ENCODE data around the gene TSHZ2. TPM values are rescaled to one million over a fixed set of nuclear protein-coding genes. Genes with fewer than 3 reads are reported as not detected.
"Not testable (repeated sequence)": the region's sequence is repeated elsewhere in the genome, so short reads cannot be mapped to it uniquely, and the experiment has no call there.

The TSHZ2 gene
- total RNA-seq, 1 donor from 2014 or later, result 9.9 TPM

DNA sequence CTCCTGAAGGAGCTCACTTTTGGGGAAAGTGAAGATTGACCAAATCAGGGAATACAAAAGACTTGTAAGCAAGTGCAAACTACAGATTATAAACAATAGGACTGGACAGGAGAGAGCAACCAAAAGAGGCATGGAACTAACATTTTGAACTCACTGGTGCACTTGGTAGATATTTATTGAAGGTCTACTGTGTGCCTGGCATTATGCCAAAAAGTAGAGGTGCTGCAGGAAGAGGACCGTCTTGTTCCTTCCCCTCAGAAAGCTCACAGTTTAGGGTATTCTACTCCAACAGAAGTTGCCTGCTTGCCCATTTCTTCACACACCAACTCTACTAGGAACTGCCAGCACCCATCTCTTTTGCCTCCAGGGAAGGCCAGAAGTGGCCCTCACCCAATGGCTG is 10.0 kb upstream of the TSHZ2 start:
- Histone ChIP-seq H3K4me3 (ENCODE audit: low read length in 3 of 3) (no peak overlapping the region), H3K27me3 (ENCODE audit: control insufficient read depth in 3 of 3, insufficient read depth in 3 of 3, low read length in 3 of 3) (peaks cover 0 to 3% (median 0%) of the 10 kb centered on the region in 3 donors), H3K9me3 (ENCODE audit: control insufficient read depth in 3 of 3, low read length in 3 of 3) (no peaks in the 10 kb centered on the region), H3K27ac (ENCODE audit: low read depth, low read length) (no peak overlapping the region), H3K36me3 (ENCODE audit: control insufficient read depth in 3 of 3, insufficient read depth in 3 of 3, low read length in 3 of 3) (no peaks in the 10 kb centered on the region), H3K9ac (ENCODE audit: low read depth in 1 of 3, low read length in 3 of 3) (no peak overlapping the region), H3K4me1 (ENCODE audit: control insufficient read depth in 3 of 3, insufficient read depth in 3 of 3, low read length in 3 of 3) (no peaks in the 10 kb centered on the region)

DNA sequence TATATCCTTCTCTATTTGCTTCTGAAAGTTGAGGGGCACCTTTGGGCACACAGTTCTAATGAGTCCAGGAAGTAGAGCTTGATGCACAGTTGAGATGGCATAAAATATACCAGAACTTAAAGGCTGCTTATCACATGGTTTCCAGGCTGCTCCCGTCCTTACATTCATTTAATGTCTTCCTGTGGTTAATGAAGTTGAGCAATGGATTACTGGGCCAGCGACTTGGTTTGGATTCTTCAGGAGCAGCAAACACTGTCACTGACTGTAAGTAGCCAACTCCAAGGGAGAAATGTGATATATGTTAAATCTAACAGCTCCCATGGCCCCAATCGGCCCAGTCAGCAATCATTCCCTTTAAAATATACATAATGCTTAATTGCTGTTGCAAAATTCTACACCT is 9.0 kb upstream of the TSHZ2 start:
- Histone ChIP-seq H3K36me3 (ENCODE audit: control insufficient read depth in 3 of 3, insufficient read depth in 3 of 3, low read length in 3 of 3) (no peaks in the 10 kb centered on the region), H3K4me3 (ENCODE audit: low read length in 3 of 3) (no peak overlapping the region), H3K27me3 (ENCODE audit: control insufficient read depth in 3 of 3, insufficient read depth in 3 of 3, low read length in 3 of 3) (peaks cover 0 to 3% (median 0%) of the 10 kb centered on the region in 3 donors), H3K9me3 (ENCODE audit: control insufficient read depth in 3 of 3, low read length in 3 of 3) (no peaks in the 10 kb centered on the region), H3K9ac (ENCODE audit: low read depth in 1 of 3, low read length in 3 of 3) (no peak overlapping the region), H3K4me1 (ENCODE audit: control insufficient read depth in 3 of 3, insufficient read depth in 3 of 3, low read length in 3 of 3) (no peaks in the 10 kb centered on the region), H3K27ac (ENCODE audit: low read depth, low read length) (no peak overlapping the region)

DNA sequence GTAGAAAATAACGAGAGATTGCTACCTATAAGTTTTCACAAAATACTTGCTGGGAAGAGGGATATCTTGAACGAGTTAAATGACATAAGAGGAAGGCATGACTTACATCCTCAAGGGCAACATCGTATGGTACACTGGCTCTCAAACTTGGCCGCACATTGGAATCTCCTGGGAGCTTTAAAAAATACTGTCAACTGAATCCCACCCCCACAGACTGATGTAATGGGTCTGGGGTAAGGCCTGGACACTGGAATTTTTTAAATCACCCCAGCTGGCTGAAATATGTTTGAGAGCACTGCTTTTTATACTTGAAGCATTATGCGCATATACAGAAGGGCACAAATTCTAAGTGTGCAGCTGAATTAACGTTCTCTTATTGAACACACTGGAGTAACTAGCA is 8.0 kb upstream of the TSHZ2 start:
- Histone ChIP-seq H3K27me3 (ENCODE audit: control insufficient read depth in 3 of 3, insufficient read depth in 3 of 3, low read length in 3 of 3) (peaks cover 0 to 3% (median 0%) of the 10 kb centered on the region in 3 donors), H3K4me3 (ENCODE audit: low read length in 3 of 3) (no peak overlapping the region), H3K9me3 (ENCODE audit: control insufficient read depth in 3 of 3, low read length in 3 of 3) (no peaks in the 10 kb centered on the region), H3K36me3 (ENCODE audit: control insufficient read depth in 3 of 3, insufficient read depth in 3 of 3, low read length in 3 of 3) (no peaks in the 10 kb centered on the region), H3K4me1 (ENCODE audit: control insufficient read depth in 3 of 3, insufficient read depth in 3 of 3, low read length in 3 of 3) (no peaks in the 10 kb centered on the region), H3K9ac (ENCODE audit: low read depth in 1 of 3, low read length in 3 of 3) (no peak overlapping the region), H3K27ac (ENCODE audit: low read depth, low read length) (no peak overlapping the region)

DNA sequence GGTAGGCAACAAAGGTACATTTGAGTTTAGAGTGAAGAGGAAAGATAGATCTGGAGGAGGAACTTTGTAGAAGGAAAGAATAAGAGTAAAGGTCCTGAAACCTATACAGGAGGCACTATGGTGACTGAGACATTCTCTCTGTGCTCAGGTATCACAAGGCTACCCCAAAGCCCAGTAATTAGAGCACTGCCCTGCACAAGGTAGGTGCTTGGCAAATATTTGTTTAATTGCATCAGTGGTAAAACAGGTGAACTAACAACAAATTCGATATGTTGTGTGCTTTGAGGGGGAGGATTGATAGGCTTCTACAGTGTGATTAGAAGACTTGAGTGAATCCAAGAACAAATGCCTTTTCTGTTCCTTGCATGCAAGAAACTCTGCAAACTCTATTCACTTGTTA is 6.8 kb upstream of the TSHZ2 start:
- no peaks in the 10 kb centered on the region for H3K4me1 ChIP-seq (ENCODE audit: control insufficient read depth in 3 of 3, insufficient read depth in 3 of 3, low read length in 3 of 3)
- no peak overlapping the region for H3K9ac ChIP-seq (ENCODE audit: low read depth in 1 of 3, low read length in 3 of 3)
- H3K27ac ChIP-seq (ENCODE audit: low read depth, low read length), result no peak overlapping the region
- H3K9me3 ChIP-seq (ENCODE audit: control insufficient read depth in 3 of 3, low read length in 3 of 3), result no peaks in the 10 kb centered on the region
- H3K4me3 ChIP-seq (ENCODE audit: low read length in 3 of 3), result no peak overlapping the region
- no peaks in the 10 kb centered on the region for H3K36me3 ChIP-seq (ENCODE audit: control insufficient read depth in 3 of 3, insufficient read depth in 3 of 3, low read length in 3 of 3)
- peaks cover 0 to 3% (median 0%) of the 10 kb centered on the region in 3 donors for H3K27me3 ChIP-seq (ENCODE audit: control insufficient read depth in 3 of 3, insufficient read depth in 3 of 3, low read length in 3 of 3)

DNA sequence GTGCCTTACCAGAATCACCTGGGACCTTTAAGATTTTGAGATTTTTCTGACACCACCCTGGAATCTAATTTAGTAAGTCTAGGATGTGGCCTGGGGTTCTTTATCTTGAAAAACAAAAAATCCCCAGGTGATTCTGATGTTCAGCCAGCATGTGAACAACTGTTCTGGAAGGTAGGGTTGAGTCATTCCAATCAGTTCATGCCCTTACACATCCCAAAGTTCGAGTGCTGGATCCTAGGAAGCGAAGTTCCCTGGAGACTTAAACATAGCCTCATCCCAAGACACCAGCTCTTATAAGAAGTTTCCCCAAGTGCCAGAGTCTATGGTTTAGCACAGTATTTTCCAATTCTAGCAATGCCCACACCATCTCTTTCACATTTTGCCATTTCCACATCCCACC is 6.3 kb upstream of the TSHZ2 start:
- no peak overlapping the region for H3K27ac ChIP-seq (ENCODE audit: low read depth, low read length)
- no peaks in the 10 kb centered on the region for H3K36me3 ChIP-seq (ENCODE audit: control insufficient read depth in 3 of 3, insufficient read depth in 3 of 3, low read length in 3 of 3)
- H3K4me1 ChIP-seq (ENCODE audit: control insufficient read depth in 3 of 3, insufficient read depth in 3 of 3, low read length in 3 of 3), result no peaks in the 10 kb centered on the region
- peaks cover 0 to 3% (median 0%) of the 10 kb centered on the region in 3 donors for H3K27me3 ChIP-seq (ENCODE audit: control insufficient read depth in 3 of 3, insufficient read depth in 3 of 3, low read length in 3 of 3)
- H3K9ac ChIP-seq (ENCODE audit: low read depth in 1 of 3, low read length in 3 of 3), result no peak overlapping the region
- no peak overlapping the region for H3K4me3 ChIP-seq (ENCODE audit: low read length in 3 of 3)
- H3K9me3 ChIP-seq (ENCODE audit: control insufficient read depth in 3 of 3, low read length in 3 of 3), result no peaks in the 10 kb centered on the region

DNA sequence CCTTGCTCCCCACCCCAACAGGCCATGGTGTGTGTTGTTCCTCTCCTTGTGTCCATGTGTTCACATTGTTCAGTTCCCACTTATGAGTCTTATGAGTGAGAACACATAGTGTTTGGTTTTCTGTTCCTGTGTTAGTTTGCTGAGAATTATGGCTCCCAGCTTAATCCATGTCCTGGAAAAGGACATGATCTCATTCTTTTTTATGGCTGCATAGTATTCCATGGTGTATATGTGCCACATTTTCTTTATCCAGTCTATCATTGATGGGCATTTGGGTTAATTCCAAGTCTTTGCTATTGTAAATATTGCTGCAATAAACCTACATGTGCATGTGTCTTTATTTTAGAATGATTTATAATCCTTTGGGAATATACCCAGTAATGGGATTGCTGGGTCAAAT is 5.6 kb upstream of the TSHZ2 start:
- H3K4me3 ChIP-seq (ENCODE audit: low read length in 3 of 3); H3K27me3 ChIP-seq (ENCODE audit: control insufficient read depth in 3 of 3, insufficient read depth in 3 of 3, low read length in 3 of 3); H3K4me1 ChIP-seq (ENCODE audit: control insufficient read depth in 3 of 3, insufficient read depth in 3 of 3, low read length in 3 of 3): not testable (repeated sequence)

DNA sequence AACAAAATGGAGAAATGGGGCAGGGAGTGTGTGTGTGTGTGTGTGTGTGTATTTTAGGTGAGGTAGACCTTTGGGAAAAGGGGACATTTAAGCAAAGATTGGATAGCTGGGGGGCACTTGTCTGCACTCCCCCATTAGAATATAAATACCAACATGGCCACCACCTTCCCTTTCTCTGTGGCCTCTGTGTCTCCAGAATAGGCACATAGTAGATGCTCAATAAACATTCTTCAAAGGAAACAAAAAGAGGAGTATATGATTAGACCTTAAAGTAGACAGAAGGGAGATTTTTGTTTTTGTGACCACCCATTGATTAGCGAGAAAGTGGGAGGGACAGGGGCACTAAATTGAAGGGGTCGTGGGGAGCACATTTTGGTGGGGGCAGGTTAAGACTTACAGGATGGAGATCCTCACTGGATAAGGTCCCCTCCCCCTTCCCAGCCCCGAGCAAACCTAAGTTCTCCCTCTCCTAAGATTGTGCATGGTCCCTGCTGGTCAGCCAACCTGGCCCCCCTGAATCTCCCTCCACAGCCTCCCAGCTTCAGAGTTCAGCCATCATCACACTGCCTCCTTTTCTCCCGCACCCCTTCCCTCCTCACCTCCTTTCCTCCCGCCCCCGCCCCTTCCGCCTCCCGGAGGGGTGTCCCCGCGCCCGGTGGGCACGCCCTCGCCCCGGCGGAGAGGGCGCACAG is 514 bp upstream of the TSHZ2 start:
- Histone ChIP-seq H3K36me3 (ENCODE audit: control insufficient read depth in 3 of 3, insufficient read depth in 3 of 3, low read length in 3 of 3) (no peaks in the 10 kb centered on the region), H3K4me3 (ENCODE audit: low read length in 3 of 3) (no peak overlapping the region), H3K9me3 (ENCODE audit: control insufficient read depth in 3 of 3, low read length in 3 of 3) (no peaks in the 10 kb centered on the region), H3K27ac (ENCODE audit: low read depth, low read length) (peak overlapping the region; percentile 64), H3K4me1 (ENCODE audit: control insufficient read depth in 3 of 3, insufficient read depth in 3 of 3, low read length in 3 of 3) (no peaks in the 10 kb centered on the region), H3K9ac (ENCODE audit: low read depth in 1 of 3, low read length in 3 of 3) (no peak overlapping the region), H3K27me3 (ENCODE audit: control insufficient read depth in 3 of 3, insufficient read depth in 3 of 3, low read length in 3 of 3) (peaks cover 0 to 6% (median 5%) of the 10 kb centered on the region in 3 donors)

More for the DNA sequence above, 5.6 kb upstream of the TSHZ2 start:
- not testable (repeated sequence) for H3K9ac ChIP-seq (ENCODE audit: low read depth in 1 of 3, low read length in 3 of 3); H3K9me3 ChIP-seq (ENCODE audit: control insufficient read depth in 3 of 3, low read length in 3 of 3); H3K27ac ChIP-seq (ENCODE audit: low read depth, low read length); H3K36me3 ChIP-seq (ENCODE audit: control insufficient read depth in 3 of 3, insufficient read depth in 3 of 3, low read length in 3 of 3)

DNA sequence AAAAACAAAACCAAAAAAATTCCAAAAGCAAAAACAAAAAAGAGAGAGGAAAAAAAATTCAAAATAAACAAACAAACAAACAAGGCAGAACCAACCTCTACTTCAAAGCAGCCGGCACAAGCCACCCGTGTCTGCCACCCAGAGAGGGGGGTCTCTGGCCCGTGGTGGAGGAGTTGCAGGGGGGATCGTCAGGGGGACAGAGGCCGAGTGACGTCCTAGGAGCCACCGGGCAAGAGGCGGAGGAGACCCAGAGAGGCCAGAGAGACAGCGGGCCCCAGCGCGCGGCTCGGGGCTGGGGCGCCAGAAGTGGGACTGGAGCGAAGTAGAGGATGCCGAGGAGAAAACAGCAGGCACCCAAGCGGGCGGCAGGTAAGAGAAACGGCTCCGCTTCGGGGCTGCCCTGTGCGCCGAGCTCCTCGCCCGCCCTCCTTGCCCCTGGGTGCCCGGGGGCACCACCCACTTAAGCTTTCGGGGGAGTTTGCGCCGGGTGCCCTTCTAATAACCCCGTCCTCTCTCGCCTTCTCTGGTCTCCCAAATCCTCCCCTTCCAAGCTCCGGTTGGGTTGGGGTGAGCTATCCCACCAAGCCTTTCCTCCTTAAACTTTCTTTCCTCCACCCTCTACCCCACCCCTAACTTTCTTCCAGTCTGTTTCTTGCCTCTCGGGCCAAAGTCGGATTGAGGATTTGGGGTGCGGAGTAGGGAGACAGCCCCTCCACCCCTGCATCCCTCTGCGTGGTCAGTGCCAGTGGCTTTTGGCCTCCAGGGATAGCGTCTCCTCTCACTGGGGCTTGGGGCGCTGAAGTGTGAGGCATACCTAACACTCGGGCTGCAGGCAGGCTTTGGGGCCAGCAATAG is 1.0 kb downstream of the TSHZ2 start:
- H3K4me3 ChIP-seq (ENCODE audit: low read length in 3 of 3), result peak overlapping the region; percentile 56 to 79 (median 73)
- no peaks in the 10 kb centered on the region for H3K9me3 ChIP-seq (ENCODE audit: control insufficient read depth in 3 of 3, low read length in 3 of 3)
- no peaks in the 10 kb centered on the region for H3K36me3 ChIP-seq (ENCODE audit: control insufficient read depth in 3 of 3, insufficient read depth in 3 of 3, low read length in 3 of 3)
- H3K27me3 ChIP-seq (ENCODE audit: control insufficient read depth in 3 of 3, insufficient read depth in 3 of 3, low read length in 3 of 3), result peaks cover 0 to 6% (median 5%) of the 10 kb centered on the region in 3 donors
- H3K27ac ChIP-seq (ENCODE audit: low read depth, low read length), result peak overlapping the region; percentile 64
- peak overlapping the region; percentile 71 to 81 (median 75) for H3K9ac ChIP-seq (ENCODE audit: low read depth in 1 of 3, low read length in 3 of 3)
- no peaks in the 10 kb centered on the region for H3K4me1 ChIP-seq (ENCODE audit: control insufficient read depth in 3 of 3, insufficient read depth in 3 of 3, low read length in 3 of 3)

DNA sequence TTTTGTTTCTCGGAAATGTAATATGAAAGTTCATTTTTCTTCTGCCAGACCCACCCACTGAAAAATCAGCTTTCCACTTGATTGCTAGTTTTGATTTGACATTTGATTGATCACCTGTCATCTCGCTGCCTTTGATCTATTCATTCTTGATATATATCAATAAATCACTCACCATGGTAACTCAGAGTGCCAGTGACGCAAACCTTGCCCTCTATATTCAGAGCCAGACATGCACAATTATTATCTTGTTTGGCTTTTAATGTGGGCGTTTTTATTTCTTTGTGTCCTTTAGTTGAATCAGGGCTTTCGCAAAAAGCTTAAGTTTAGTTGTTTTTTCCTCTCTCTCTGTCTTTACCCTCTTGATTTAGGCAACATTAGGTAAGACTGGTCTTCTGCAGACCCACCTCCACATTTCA is 2.0 kb downstream of the TSHZ2 start:
- H3K9me3 ChIP-seq (ENCODE audit: control insufficient read depth in 3 of 3, low read length in 3 of 3), result no peaks in the 10 kb centered on the region
- peak overlapping the region in 2 of 3 donors; percentile 71 to 81 for H3K9ac ChIP-seq (ENCODE audit: low read depth in 1 of 3, low read length in 3 of 3)
- peak overlapping the region in 2 of 3 donors; percentile 3 to 79 for H3K4me3 ChIP-seq (ENCODE audit: low read length in 3 of 3)
- peak overlapping the region; percentile 64 for H3K27ac ChIP-seq (ENCODE audit: low read depth, low read length)
- peaks cover 0 to 6% (median 5%) of the 10 kb centered on the region in 3 donors for H3K27me3 ChIP-seq (ENCODE audit: control insufficient read depth in 3 of 3, insufficient read depth in 3 of 3, low read length in 3 of 3)
- H3K4me1 ChIP-seq (ENCODE audit: control insufficient read depth in 3 of 3, insufficient read depth in 3 of 3, low read length in 3 of 3), result no peaks in the 10 kb centered on the region
- no peaks in the 10 kb centered on the region for H3K36me3 ChIP-seq (ENCODE audit: control insufficient read depth in 3 of 3, insufficient read depth in 3 of 3, low read length in 3 of 3)

All from skeletal muscle tissue (tissue), 4 donors.